HG03565 (cell line): ENCODE data around the gene SORBS1.

Source experiments
- ATAC-seq: cut with Tn5 transposase; IDR thresholded peaks from one replicate; pipeline ENCODE4 v1.9.1; 2021; ENCODE audit warnings: mild to moderate bottlenecking, moderate library complexity; ENCODE audit not compliant: unreplicated experiment

The SORBS1 gene

GRCh38 chr10:95303950-95304349 lies 257.2 kb downstream of the SORBS1 start:
- ATAC-seq = no peak

- ATAC-seq = no peak
Measured at GRCh38 chr10:95303535-95303934, 257.6 kb downstream of the SORBS1 start.

- ATAC-seq = no peak
Measured at GRCh38 chr10:95300022-95300539, 261.1 kb downstream of the SORBS1 start.

GRCh38 chr10:95297402-95297801 lies 263.8 kb downstream of the SORBS1 start:
- peak; percentile 37 for ATAC-seq

- no peak for ATAC-seq
Measured at GRCh38 chr10:95296764-95297163, 264.4 kb downstream of the SORBS1 start.

- peak; percentile 75 for ATAC-seq
Measured at GRCh38 chr10:95295031-95295755, 266.0 kb downstream of the SORBS1 start.

- no peak for ATAC-seq
Measured at GRCh38 chr10:95293631-95294030, 267.5 kb downstream of the SORBS1 start.

GRCh38 chr10:95291365-95292039 lies 269.7 kb downstream of the SORBS1 start:
- ATAC-seq = no peak

- ATAC-seq = peak; percentile 19
Measured at GRCh38 chr10:95290461-95291364, 270.5 kb downstream of the SORBS1 start, which contains the start of gene PDLIM1. Gene PDLIM1, minus strand, starts transcription at chr10:95291003. Its CDS starts 88 bp downstream, at chr10:95290915.

- no peak for ATAC-seq
Measured at GRCh38 chr10:95289921-95290421, 271.2 kb downstream of the SORBS1 start.

- no peak for ATAC-seq
Measured at GRCh38 chr10:95289003-95289920, 271.9 kb downstream of the SORBS1 start.

- ATAC-seq = no peak
Measured at GRCh38 chr10:95288303-95288702, 272.9 kb downstream of the SORBS1 start.

GRCh38 chr10:95287281-95287680 lies 273.9 kb downstream of the SORBS1 start:
- ATAC-seq = no peak

GRCh38 chr10:95286707-95287106 lies 274.5 kb downstream of the SORBS1 start:
- no peak for ATAC-seq

GRCh38 chr10:95285556-95285955 lies 275.6 kb downstream of the SORBS1 start:
- ATAC-seq = no peak

- no peak for ATAC-seq
Measured at GRCh38 chr10:95284807-95285206, 276.4 kb downstream of the SORBS1 start.

- no peak for ATAC-seq
Measured at GRCh38 chr10:95282107-95282506, 279.1 kb downstream of the SORBS1 start.

- no peak for ATAC-seq
Measured at GRCh38 chr10:95281206-95281605, 280.0 kb downstream of the SORBS1 start.

GRCh38 chr10:95280637-95281036 lies 280.5 kb downstream of the SORBS1 start:
- ATAC-seq = no peak
